Stimulated activated CD4-positive, alpha-beta T cell treated with anti-CD3 and anti-CD28 coated beads, Interleukin-2, amount 100 ng/mL, for 48 hours (primary cell): ENCODE data around the gene IL17RE.
A peak's percentile ranks its signal among the peaks of the same experiment; 100 is the strongest.
"Not testable (repeated sequence)": the region's sequence is repeated elsewhere in the genome, so short reads cannot be mapped to it uniquely, and the experiment has no call there.

Source experiments
- DNase-seq, 2 donors: peaks; one replicate each; pipeline ENCODE4 v3.0.0-alpha.2; 2020

Gene IL17RE

DNA sequence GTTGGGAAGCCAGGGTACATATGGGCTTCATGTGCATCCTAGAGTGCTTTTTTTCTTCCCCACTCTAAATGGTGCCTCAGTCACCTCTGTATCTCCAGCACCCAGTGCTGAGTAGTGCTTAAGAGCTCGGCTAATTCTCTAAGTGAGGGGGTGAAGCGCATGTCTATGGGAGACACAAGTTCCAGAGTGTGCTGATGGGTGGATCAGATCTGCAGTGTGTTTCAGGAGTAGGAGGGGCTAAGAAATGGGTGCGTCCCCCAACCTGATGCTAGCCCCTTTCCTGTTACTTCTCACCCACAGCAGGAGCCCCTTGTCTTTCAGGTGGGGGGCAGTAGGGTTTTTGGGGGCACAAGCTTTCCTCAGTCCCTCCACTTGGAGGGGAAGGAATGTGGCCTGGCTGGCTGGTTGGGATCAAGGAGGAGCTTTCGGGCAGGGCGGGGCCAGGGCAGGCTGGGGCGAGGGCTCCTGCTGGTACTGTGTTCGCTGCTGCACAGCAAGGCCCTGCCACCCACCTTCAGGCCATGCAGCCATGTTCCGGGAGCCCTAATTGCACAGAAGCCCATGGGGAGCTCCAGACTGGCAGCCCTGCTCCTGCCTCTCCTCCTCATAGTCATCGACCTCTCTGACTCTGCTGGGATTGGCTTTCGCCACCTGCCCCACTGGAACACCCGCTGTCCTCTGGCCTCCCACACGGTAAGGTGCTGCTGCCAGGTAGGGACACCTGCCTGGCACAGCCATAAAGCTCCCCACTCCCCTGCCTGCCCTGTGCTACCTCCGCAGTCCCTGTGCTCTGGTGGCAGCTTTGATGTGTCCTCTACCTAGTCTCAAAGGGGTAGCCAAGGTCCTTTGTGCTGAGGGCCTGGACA is at the start of gene IL17RE:
TSS of gene IL17RE (plus strand) at position 477 of the 866 bp plus-strand sequence. CDS start at position 562, 85 bp downstream.
- no peak for DNase-seq

DNA sequence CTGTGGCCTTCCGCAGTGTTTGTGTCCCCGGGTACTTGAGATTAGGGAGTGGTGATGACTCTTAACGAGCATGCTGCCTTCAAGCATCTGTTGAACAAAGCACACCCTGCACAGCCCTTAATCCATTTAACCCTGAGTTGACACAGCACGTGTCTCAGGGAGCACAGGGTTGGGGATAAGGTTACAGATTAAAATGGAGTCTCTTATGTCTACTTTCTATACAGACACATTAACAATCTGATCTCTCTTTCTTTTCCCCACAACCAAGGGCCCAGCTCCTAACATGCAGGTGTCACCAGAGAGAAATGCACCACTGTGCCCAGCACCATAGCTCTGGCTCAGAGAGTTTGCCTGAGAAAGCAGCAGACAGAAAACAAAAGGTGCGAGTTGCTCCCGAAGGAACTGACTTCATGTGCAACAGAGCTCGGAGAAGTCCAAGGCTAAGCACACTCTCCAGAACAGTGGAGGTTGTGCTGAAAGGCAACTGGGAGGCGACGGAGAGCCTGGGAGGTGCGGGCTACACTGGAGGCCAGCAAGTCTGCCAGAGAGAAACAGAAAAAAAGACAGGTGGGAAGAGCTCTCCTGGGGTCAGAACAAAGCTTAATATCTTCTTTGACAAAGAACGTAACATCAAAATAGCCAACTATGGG is 48.2 kb upstream of the IL17RE start:
- not testable (repeated sequence) for DNase-seq

DNA sequence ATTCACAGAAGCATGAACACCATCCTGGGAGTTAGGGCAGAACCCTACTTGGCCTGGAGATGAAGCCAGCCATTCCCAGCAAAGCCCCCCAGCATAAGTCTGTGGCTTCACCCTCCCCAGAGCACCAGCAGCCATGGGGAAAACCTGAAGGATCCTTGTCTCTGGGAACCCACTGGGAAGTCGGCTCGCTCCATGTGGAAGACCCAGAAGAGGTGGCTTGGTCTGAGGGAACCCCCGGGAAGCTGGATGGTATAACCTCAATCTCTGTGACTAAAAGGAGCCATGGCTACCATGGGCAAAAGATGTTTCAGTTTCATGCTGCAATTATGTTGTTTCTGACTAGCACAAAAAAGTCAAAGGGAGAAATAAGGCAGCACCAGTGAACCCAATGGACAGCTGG is 47.1 kb upstream of the IL17RE start:
- no peak for DNase-seq

GRCh38 chr3:9859530-9860025 is 43.1 kb upstream of the IL17RE start:
- no peak for DNase-seq

DNA sequence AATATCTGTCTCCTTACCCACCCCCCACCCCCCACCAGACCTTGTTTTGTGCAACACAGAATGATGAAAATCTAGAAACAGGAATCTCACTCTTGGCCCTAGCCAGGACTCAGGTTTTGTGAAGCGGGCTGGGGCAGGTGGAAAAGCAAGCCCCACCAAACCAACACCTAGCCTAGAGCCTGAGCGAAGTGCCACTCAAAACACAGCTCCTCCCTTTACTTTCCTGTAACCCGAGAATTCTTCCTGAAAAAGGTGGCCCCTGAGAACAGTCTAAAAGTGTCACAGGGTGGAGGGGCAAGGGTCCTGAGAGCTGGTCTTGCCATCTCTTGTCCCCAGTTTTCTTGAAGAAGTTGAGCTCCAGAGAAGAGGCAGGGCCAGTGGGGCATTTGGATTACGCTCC is 41.4 kb upstream of the IL17RE start:
- DNase-seq, result no peak

DNA sequence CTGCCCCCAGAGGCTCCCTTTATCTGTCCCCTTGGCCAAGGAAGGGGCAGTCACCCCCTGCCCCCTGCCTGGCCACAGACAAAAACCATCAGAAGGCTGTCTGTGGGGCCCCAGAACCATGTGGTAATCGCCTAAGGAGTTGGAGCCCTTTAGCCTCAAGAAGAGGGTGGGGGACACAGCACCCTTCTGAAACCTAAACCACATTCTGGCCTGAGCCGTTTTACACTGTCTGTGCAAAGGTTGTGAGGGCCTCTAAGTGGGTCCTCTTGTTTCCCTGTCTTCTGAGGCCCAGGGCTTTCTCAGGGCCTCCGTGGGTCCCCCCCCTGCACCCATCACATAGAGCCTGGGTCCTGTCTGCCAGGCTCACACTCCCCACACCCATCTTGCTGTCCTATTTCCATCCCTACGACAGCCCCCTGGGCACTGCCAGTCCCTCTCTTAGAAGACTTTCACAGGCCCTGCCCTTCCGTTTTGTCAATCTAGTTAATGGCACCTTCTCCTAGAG is 41.0 kb upstream of the IL17RE start:
- DNase-seq, result no peak

DNA sequence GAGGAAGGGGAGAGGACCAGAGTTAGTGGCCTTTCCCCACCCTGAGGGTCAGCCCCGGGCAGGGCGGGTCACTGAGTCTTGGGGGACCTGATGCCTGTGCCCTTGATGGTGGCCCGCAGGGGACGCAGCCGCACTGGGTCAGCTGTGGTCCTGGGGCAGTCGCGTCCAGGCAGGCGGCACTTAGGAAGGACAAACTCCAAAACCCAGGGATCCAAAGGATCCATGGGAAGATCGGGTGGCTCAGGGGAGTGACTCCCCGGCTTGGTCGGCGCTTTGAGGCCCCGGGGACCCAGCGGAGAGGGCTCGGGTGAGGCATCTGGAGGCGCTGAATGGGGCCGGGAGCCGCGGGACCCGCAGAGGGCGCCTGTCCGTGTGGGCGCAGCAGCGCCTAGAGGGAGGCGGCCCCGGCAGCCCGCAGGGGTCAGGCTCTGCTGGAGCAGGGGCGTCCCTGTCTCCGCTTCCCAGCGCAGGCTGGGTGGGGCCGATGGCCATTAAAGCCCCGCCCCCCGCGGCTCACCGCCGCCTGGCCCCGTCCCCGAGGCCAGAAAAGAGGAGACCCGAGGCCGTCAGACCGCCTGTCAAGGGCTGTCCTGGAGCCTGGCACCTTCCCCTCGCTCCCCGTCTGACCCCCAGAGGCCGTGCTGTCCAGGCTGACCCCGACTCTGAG is 40.1 kb upstream of the IL17RE start:
- peak in 1 of 2 donors; percentile 18 for DNase-seq

DNA sequence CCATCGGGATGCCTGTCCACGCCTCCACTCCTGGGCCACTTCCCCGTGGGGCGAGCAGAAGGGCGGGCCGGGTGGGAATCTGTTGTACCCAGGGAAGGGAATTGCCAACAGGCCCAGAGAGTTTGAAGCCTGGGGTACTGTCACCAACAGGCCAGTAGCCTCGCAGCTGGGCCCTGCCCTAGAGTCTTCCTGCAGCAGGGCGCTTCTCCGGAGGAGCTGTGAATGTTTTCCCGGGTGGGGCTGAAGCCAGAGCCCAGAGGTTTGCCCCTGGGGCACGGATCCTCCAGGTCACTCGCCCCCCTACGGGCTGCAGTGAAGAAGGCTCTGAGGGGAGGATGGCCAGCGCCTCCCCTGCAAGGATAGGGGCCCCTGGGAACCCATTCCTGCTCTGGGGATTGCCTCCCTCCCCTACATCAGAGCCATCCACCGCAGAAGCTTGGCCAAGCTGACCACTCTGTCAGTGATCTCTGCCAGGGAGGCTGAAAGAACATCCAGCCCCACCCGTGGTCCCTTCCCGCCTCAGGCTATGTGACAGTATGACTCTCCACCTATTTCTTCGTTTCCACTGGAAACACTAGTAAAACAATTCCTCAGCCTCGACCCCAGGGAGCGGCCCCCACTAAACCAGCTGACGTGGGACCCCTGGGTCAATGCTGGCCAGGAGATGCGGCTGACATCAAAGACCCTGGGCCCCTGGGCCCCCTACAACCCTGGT is 39.4 kb upstream of the IL17RE start:
- DNase-seq, result no peak

GRCh38 chr3:9864200-9864927 is 38.3 kb upstream of the IL17RE start:
- DNase-seq, result no peak

DNA sequence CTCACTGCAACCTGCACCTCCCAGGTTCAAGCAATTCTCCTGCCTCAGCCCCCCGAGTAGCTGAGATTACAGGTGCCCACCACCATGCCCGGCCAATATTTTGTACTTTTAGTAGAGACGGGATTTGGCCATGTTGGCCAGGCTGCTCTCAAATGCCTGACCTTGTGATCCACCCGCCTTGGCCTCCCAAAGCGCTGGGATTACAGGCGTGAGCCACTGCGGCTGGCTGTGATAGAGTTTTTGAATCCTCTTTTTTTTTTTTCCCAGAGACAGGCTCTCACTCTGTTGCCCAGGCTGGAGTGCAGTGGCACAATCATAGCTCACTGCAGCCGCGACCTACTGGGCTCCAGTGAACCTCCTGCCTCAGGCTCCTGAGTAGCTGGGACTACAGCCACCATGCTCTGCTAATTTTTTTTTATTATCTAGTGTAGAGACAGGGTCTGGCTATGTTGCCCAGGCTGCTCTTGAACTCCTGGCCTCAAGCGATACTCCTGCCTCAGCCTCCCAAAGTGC is 37.5 kb upstream of the IL17RE start:
- not testable (repeated sequence) for DNase-seq

DNA sequence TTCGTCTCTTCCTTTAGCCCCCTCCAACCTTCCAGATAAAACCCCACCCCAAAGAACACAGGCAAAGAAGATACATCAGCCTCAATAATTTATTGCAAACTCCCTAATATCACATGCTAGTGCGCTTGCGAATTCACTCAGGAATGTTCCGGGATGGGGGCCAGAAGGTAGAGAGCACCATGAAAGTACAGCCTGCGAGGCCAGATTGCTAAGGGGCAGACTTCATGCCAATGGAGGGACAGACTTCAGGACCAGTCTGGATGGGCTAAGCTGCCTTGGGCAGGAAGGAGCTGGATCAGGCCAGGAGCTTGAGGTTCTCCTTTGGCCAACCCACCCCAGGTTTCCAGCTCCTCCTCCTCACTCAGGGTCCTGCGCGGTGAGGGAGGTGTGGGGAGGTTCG is 36.0 kb upstream of the IL17RE start:
- no peak for DNase-seq

DNA sequence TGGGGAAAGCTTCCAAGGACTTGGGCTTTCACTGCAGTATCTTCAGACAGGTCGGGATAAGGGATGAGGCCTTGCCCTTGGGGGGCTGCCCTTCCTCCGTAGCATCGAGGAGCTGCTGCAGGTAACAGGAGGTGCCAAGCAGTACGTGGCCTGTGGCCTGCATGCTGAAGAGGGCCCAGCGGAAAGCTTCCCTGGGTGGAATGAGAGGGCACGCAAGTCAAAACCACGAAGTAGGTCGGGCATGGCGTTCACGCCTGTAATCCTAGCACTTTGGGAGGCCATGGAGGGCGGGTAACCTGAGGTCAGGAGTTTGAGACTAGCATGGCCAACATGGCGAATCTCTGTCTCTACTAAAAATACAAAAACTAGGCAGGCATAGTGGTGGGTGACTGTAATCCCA is 35.5 kb upstream of the IL17RE start:
- no peak for DNase-seq

GRCh38 chr3:9869955-9870354 is 32.7 kb upstream of the IL17RE start:
- DNase-seq, result no peak

DNA sequence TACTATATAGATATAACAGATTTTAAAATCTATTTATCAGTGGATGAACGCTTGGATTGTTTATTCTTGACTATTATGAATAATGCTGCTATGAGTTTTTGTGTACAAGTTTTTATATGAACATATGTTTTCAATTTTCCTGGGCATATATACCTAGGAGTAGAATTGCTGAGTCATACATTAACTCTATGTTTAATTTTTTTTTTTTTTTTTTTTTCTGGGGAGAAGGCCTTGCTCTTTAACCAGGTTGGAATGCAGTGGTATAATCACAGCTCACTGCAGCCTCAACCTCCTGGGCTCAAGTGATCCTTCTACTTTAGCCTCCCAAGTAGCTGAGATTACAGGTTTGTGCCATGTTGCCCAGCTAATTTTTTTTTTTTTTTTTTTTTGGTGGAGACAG is 31.7 kb upstream of the IL17RE start:
- DNase-seq, result no peak

DNA sequence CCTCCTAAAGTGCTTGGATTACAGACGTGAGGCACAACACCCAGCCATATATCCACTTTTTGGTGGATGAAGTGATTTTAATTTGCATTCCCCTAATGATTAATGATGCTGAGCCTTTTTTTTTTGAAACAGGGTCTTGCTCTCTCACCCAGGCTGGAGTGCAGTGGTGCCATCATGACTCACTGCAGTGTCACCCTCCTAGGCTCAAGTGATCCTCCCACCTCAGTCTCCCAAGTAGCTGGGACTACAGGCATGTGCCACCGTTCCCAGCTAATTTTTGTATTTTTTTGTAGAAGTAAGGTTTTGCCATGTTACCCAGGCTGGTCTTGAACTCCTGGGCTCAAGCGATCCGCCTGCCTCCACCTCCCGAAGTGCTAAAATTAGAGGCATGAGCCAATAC is 30.6 kb upstream of the IL17RE start:
- not testable (repeated sequence) for DNase-seq

DNA sequence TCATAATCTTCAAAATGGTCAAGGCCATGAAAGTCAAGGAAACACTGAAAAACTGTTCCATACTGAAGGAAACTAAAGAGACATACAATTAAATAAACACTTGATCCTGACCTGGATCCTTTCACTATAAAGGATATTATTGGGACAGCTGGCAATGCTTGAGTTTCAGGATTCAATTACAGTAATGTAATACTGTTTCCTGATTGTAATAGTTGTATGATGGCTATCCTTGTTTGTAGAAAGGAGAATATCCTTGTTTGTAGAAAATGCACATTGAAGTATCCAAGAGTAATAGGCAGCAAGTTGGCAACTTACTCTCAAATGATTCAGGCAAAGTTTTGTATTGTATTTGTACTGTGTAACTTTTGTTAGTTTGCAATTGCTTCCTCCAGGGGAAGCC is 27.2 kb upstream of the IL17RE start:
- DNase-seq, result no peak

DNA sequence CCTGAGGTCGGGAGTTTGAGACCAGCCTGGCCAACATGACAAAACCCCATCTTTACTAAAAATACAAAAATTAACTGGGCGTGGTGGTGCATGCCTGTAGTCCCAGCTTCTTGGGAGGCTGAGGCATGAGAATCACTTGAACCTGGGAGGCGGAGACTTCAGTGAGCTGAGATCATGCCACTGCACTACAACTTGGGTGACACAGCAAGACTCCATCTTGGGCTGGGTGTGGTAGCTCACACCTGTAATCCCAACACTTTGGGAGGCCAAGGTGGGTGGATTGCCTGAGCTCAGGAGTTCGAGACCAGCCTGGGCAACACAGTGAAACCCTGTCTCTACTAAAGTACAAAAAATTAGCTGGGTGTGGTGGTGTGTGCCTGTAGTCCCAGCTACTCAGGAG is 26.4 kb upstream of the IL17RE start:
- DNase-seq, result not testable (repeated sequence)

DNA sequence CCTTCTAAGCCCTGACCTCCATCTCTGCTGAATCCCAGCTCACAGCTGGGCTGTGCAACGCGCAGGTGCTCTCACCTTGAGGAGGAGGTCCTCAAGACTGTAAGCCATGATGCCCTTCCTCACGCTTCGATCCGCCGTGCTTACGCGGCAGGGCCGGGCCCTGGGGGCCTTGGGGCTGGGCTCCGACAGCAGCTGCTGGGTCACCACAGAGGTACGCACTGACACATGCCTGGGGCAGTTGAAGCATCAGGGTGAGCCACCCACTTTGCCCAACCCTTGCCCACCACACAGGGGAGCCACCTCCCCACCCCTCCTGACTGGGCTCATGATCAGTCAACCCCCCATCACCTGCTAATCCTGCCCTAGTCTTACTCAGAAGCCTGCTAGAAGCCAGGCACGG is 25.7 kb upstream of the IL17RE start:
- DNase-seq, result no peak

GRCh38 chr3:9878700-9879099 is 23.9 kb upstream of the IL17RE start:
- DNase-seq, result no peak

- no peak for DNase-seq
Observed at GRCh38 chr3:9879830-9880549, 22.7 kb upstream of the IL17RE start, which contains the start of gene CIDEC. Gene CIDEC (minus strand): TSS chr3:9880253. CDS start chr3:9878486, 1,767 bp downstream.

DNA sequence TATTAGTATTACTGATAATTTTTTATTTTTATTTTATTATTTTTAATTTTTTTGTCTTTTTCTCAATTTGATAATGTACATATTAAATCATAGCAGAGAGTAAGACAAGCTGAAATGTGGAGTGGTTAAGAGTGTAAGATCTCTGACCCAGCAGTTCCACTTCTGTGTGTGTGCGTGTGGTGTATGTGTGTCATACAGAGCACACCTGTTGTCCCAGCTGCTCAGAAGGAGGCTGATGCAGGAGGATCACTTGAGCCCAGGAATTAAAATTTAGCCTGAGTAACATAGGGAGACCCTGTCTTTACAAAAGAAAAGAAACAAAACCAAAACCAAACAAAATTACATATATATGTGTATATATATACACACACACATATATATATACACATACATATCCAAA is 21.2 kb upstream of the IL17RE start:
- no peak for DNase-seq
